ENCODE measurements around the gene BCL11A. TPM values are rescaled to one million over a fixed set of nuclear protein-coding genes. Genes with fewer than 3 reads are reported as not detected.

BCL11A gene
- polyA plus RNA-seq, 3 donors: 8.7 to 15.6 (median 11.1) TPM

- Mint-ChIP-seq H3K27me3 (ENCODE audit: low read depth in 3 of 3) (peaks cover 0 to 3% (median 1%) of the 10 kb centered on the region in 3 donors), H3K9me3 (peaks cover 5 to 18% (median 11%) of the 10 kb centered on the region in 7 donors), H3K27ac (no peak overlapping the region), H3K4me1 (no peaks in the 10 kb centered on the region), H3K4me3 (no peak overlapping the region), H3K36me3 (no peaks in the 10 kb centered on the region)
- Histone ChIP-seq H3K4me2 (replicated peaks; ENCODE audit: extremely low read depth, low read length, poor library complexity, severe bottlenecking) (no peak overlapping the region), H3K4me3 (replicated peaks in 1 of 3; ENCODE audit: low read depth in 2 of 3, low read length in 3 of 3) (no peak overlapping the region), H3K27ac (ENCODE audit: low read depth in 1 of 2, low read length in 2 of 2) (no peak overlapping the region), H3K79me2 (ENCODE audit: insufficient read depth, low read length) (no peaks in the 10 kb centered on the region), H2AFZ (ENCODE audit: insufficient read depth, low read depth, low read length, poor library complexity, severe bottlenecking) (no peak overlapping the region), H3K36me3 (replicated peaks in 1 of 2; ENCODE audit: control insufficient read depth in 1 of 2, insufficient read depth in 2 of 2, low read length in 2 of 2) (no peaks in the 10 kb centered on the region), H3K27me3 (ENCODE audit: control insufficient read depth in 2 of 2, insufficient read depth in 2 of 2, low read length in 2 of 2) (no peaks in the 10 kb centered on the region), H4K20me1 (ENCODE audit: insufficient read depth, low read length) (no peaks in the 10 kb centered on the region), H3K4me1 (ENCODE audit: control insufficient read depth in 1 of 2, insufficient read depth in 2 of 2, low read length in 2 of 2) (no peaks in the 10 kb centered on the region), H3K9me3 (replicated peaks in 1 of 2; ENCODE audit: control insufficient read depth in 1 of 2, insufficient read depth in 1 of 2, low read length in 2 of 2) (no peaks in the 10 kb centered on the region), H3K9ac (ENCODE audit: insufficient read depth, low read length, poor library complexity, severe bottlenecking) (no peak overlapping the region)
- DNase-seq: no peak
- no peak for TF ChIP-seq CTCF (IDR thresholded peaks at IDR 0.05)
- WGBS (ENCODE audit: insufficient coverage): no CpG with 5 or more reads among the region's 4 CpGs
- intact Hi-C loops (cut with micrococcal nuclease): no loop called here
These were observed 42.5 kb upstream of the BCL11A start for GRCh38 chr2:60595953-60596352.

- no peak overlapping the region for H3K27ac Mint-ChIP-seq
- H3K9ac ChIP-seq (ENCODE audit: insufficient read depth, low read length, poor library complexity, severe bottlenecking): no peak overlapping the region
- no peaks in the 10 kb centered on the region for H4K20me1 ChIP-seq (ENCODE audit: insufficient read depth, low read length)
- no peak overlapping the region for H3K4me3 ChIP-seq (replicated peaks in 1 of 3; ENCODE audit: low read depth in 2 of 3, low read length in 3 of 3)
- TF ChIP-seq CTCF (IDR thresholded peaks at IDR 0.05): no peak
- no peaks in the 10 kb centered on the region for H3K27me3 ChIP-seq (ENCODE audit: control insufficient read depth in 2 of 2, insufficient read depth in 2 of 2, low read length in 2 of 2)
- no peaks in the 10 kb centered on the region for H3K79me2 ChIP-seq (ENCODE audit: insufficient read depth, low read length)
- DNase-seq: no peak
- peaks cover 1 to 4% (median 1%) of the 10 kb centered on the region in 3 donors for H3K27me3 Mint-ChIP-seq (ENCODE audit: low read depth in 3 of 3)
- no peaks in the 10 kb centered on the region for H3K36me3 ChIP-seq (replicated peaks in 1 of 2; ENCODE audit: control insufficient read depth in 1 of 2, insufficient read depth in 2 of 2, low read length in 2 of 2)
- no peak overlapping the region for H2AFZ ChIP-seq (ENCODE audit: insufficient read depth, low read depth, low read length, poor library complexity, severe bottlenecking)
- H3K27ac ChIP-seq (ENCODE audit: low read depth in 1 of 2, low read length in 2 of 2): no peak overlapping the region
- H3K36me3 Mint-ChIP-seq: no peaks in the 10 kb centered on the region
- H3K4me2 ChIP-seq (replicated peaks; ENCODE audit: extremely low read depth, low read length, poor library complexity, severe bottlenecking): no peak overlapping the region
- peaks cover 4 to 13% (median 8%) of the 10 kb centered on the region in 7 donors for H3K9me3 Mint-ChIP-seq
- H3K4me3 Mint-ChIP-seq: no peak overlapping the region
- H3K9me3 ChIP-seq (replicated peaks in 1 of 2; ENCODE audit: control insufficient read depth in 1 of 2, insufficient read depth in 1 of 2, low read length in 2 of 2): no peaks in the 10 kb centered on the region
- intact Hi-C loops (cut with micrococcal nuclease): loop anchor here (10.0 kb wide), 2 partner anchors 1284 to 1564 kb away; no protein-coding TSS in a partner anchor
- H3K4me1 Mint-ChIP-seq: no peaks in the 10 kb centered on the region
- no peaks in the 10 kb centered on the region for H3K4me1 ChIP-seq (ENCODE audit: control insufficient read depth in 1 of 2, insufficient read depth in 2 of 2, low read length in 2 of 2)
These were observed 35.6 kb upstream of the BCL11A start for GRCh38 chr2:60589104-60589503.
